ENCODE measurements around the gene RFLNA.
"Not testable (repeated sequence)": the region's sequence is repeated elsewhere in the genome, so short reads cannot be mapped to it uniquely, and the experiment has no call there.

RFLNA gene

DNA sequence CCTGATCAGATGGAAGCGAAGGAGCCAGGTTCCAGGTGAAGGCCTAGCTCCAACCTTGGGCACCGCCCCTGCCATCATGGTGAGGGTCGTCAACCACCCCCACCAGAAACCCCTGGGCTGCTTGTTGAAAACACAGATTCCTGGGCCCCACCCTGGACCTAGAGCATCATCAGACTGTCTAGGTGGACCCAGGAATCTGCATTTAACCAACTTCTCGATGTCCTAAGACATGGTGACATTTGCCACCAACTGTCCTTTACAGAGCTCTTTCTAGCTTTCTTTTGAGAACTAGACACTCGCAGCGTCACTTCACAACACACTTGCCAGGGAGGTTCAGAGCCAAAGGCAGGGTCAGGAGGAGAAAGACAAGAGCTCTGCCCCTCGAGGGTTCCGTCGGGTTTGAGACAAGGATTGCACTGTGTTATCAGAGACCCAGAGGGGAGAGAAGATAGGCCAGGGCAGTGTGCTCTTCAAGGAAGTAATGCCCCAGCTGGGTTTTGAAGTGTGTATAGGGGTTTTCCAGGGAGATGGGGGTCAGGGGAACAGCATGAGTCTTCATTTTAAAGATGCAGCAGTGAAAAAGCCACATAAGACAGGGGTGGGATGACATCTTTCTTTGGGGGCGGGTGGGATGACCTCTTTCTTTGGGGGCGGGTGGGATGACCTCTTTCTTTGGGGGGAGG, 24.6 kb downstream of the RFLNA start:
- no peak for DNase-seq (ENCODE audit: low spot score)

GRCh38 chr12:124321040-124321481, 26.2 kb downstream of the RFLNA start:
- DNase-seq (ENCODE audit: low spot score): peak; percentile 88

GRCh38 chr12:124321556-124322270, 26.8 kb downstream of the RFLNA start:
- no peak for DNase-seq (ENCODE audit: low spot score)

DNA sequence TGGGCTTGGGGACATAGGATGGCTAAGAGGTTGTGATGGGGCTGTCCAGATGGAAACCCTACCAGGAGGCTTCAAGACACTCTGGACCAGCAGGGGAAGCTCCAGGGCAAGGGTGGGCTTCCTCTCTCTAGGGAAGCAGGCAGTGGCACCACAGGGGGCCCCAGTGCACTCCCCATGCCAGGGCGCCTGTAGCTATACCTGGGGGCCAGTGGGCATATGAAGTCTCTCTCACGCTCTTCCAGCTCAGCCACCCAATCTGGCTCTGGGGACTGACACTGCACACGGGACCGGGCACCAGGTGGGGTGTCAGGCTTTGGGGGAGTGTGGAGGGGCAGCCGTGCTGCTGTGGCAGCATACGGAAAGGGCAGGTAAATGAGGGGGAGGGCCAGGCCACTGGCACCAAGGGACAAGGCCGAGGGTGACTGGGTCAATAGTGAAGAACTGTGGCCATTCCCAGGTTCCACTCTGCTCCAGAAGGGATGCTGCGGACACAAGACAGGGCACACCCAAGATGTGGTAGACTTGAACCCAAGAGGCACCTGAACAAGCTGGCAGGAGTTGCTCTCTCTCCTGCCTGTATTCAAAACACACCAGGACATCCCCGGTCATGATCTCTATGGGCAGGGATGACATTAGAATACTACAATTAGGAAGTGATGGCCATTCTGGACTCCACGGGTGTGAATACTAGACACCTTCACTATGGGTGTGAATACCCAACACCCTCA, 27.5 kb downstream of the RFLNA start:
- DNase-seq (ENCODE audit: low spot score): no peak

DNA sequence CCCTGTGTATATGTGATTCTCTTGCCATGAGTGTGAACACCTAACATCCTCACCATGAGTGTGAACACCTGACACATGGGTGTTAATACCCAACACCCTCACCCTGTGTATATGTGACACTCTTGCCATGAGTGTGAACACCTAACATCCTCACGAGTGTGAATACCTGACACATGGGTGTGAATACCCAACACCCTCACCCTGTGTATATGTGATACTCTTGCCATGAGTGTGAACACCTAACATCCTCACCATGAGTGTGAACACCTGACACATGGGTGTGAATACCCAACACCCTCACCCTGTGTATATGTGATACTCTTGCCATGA, 28.1 kb downstream of the RFLNA start:
- not testable (repeated sequence) for DNase-seq (ENCODE audit: low spot score)

- DNase-seq (ENCODE audit: low spot score): no peak
Measured at GRCh38 chr12:124323771-124324530, 29.1 kb downstream of the RFLNA start.

DNA sequence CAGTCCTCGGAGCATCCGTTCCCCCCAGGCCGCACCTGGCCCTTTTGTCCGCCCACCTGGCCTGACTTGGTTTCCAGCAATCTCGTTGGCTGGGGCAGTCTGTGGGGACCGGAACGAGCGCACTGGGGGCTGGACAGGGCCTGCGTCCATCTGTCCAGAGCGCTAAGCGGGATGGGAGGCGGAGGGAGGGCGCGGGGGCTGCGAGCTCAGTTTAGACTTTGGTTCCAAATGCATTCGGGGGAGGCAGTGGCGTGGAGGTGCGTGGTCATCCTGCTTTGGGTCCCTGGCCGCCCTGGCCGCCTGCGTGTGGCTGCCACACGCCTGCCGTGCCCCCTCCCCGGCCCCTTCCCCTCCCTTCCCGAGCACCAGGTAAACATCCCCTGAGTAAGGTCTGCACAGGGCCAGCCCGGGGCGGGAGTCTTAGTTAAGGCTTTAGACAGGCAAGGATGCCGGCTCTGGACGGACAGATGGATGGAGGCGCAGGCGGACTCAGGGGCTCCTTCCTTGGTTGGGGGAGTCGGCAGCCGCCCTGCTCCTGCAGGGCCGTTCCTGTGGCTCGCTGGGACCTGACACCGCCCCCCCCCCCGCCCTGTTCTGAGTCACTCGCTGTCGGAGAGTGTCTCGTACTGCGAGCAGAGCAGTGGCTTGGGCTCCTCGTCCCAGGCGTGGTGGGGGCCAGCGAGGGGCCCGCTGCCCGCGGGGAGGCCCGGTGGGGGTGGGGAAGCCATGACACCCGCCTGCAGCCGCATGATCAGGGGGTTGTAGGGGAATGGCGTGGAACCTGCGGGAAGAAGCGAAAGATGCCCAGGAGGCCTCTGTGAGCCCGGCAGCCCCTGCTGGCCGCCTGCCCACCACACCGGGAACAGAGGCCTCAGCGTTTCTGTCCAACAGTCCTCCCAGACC, 30.2 kb downstream of the RFLNA start:
- no peak for DNase-seq (ENCODE audit: low spot score)

DNA sequence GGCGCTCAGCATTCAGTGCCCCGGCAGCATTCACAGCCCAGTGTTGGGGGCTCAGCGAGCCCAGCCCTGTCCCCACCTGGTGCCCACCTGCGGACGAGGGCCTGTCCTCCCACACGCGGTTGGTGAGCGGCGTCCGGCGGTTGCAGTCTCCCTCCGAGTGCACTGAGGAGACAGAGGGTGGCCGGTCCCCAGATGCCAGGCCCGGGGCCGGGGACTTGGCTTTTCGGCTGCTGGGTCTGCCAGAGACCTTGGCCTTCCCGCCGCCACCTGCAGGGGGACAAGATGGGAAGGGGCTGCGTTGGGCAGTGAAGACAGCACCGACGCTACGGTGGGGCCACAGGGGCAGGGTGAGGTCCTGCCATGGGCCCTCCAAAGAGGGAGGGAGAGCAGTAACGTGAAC, 31.2 kb downstream of the RFLNA start:
- no peak for DNase-seq (ENCODE audit: low spot score)

GRCh38 chr12:124326871-124327270, 32.0 kb downstream of the RFLNA start:
- DNase-seq (ENCODE audit: low spot score): no peak

DNA sequence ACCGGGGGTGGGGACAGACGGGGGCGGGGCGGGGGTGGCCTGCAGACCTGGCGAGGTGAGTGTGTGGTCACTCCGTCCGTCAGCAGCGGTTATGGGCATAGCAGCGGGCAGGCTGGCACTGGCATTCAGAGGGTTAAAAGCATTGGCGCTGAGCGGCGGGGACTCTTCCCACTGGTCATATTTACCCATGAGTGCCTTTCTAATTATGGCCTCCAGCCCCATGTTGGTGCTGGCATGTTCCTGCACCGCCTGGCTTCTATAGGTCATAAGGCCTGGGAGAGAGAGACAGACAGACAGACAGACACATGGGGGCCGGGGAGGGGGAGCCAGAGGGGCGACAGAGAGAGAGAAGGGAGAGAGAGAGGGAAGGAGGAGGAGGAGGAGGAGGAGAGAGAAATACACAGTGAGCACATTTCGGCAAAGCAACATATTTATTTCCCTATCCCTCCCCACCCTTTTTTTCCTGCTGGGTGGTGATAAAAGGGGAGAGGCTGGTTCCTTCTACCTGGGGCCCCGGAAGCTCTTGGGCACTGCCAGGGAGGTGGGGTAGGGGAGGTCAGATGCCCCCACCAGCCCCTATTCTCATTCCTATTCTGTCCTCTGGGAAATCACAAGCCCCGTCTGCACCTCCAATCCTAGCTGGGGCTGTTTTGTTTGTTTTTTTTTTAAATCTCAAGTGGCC, 32.6 kb downstream of the RFLNA start:
- no peak for DNase-seq (ENCODE audit: low spot score)

DNA sequence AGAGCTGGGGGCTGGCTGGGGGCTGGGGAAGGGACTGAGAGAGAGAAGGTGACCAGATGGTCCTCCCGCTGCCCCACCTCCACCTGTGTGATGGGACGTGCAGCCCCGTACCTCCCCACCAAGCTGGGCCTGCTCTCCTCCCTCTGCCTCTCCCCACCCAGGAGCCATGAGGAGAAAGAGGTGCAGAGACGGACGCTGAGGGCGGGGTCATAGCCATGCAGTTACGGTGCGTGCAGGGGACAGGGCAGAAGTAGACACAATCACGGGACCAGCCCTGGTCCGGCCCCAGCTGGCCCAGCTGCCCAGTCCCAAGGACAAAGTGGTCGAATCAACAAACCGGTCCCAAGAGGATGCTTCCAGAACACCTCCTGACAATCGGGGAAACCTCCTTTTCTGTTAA, 33.2 kb downstream of the RFLNA start:
- DNase-seq (ENCODE audit: low spot score): no peak

DNA sequence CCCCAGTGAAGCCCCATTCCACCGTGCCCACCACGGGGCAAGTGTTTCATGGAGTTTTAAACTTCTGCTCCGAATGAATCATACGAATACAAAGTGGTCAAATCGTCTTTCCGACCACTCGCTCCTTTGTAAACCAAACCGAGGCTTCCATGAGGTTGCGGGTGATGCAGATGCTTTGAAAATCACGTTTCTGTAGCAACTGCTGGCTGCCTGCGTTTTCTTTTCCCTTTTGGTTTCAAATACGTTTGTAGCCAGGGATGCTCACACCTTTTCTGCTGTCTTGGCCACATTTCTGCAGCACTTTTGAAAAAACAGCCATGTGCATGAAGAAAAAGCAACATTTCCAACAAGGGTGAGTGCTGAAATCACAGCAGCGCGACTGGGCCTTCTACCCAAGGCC, 33.7 kb downstream of the RFLNA start:
- DNase-seq (ENCODE audit: low spot score): no peak

- peak; percentile 69 for DNase-seq (ENCODE audit: low spot score)
Measured at GRCh38 chr12:124332058-124332672, 37.3 kb downstream of the RFLNA start.

DNA sequence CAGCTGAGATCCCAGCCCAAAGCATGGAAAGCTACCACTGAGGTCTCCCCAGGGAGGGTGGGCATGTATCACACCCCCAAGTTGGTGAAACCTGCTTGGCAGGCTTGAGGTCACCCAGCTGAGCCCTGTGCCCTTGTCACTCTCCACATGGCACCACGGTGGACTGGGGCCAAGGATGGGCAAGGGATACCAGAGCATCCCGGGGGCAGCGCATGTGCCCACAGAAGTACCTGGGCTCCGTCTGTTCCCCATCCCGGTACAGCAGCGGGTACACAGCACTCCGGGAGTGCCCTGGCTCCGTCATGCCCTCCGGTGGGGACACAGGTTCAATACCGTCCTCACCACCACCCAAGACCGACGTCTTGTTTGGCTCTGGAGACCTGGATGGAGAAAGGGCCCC, 38.0 kb downstream of the RFLNA start:
- DNase-seq (ENCODE audit: low spot score): no peak

DNA sequence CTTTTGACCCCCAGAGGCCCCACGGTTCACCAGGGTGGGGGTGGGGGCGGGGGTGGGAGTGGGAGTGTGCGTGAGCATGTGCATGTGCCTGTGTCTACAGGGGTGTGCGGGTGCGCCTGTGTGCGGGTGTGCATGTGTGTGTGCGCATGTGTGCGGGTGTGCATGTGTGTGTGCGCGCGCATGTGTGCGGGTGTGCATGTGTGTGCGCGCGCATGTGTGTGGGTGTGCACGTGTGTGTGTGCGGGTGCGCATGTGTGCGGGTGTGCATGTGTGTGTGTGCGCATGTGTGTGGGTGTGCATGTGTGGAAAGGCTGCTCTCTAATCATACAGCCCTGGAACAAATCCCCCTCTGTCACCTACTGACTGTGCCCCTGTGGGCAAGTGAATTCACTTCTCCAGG, 38.8 kb downstream of the RFLNA start:
- no peak for DNase-seq (ENCODE audit: low spot score)

GRCh38 chr12:124334266-124334665, 39.4 kb downstream of the RFLNA start:
- no peak for DNase-seq (ENCODE audit: low spot score)

DNA sequence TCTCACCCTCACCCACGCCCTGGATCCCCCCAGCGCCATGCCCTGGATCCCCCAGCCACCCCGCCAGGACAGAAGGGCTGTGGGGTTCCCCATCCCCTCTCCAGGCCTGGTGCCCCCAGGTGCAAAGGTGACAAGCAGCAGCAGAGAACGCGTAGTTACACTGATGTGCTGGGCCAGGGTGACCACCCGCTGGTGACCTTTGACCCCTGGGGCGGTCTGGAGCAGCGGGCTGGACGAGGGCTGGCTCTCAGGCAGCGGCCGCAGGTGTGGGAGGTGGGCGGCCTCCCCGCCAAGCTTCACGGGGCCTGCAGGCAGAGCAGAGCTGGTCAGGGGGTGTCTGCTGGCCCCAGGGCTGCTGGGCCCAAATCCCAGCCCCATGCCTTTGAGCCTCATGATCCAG, 40.1 kb downstream of the RFLNA start:
- no peak for DNase-seq (ENCODE audit: low spot score)

DNA sequence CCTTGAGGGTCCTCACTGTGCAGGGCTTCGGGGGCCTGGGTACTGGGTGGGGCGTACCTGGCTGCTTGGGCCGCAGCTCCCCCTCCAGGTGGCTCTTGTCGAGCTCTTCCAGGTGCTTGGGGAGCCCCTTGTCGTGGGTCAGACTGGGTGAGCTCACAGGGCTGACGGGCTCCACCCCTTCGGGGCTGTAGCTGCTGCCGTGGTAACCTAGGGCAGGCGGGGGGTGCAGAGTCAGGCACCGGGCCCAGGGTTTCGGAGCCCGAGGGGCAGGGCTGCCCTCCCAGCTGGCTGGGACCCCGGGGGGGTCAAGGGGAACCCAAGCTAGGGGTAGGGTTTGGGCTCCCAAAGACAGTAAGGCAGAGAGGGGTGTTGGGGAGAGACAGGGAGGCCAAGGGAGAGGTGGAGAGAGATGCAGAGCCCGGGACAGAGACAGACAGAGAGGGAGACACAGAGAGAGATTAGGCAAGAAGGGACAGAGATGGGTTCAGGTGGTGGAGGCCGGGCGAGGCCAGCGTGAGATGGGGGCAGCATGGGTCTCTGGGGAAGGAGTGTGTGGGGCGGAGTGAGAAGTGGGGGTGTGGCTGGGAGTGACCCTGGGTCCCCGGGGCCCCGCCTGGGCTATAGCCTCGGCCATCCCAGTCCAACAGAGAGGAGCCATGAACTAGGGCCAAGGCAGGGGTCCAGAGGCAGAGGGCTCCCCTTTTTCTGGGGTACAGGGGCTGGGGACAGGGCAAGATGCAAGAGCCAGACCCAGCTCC, 40.7 kb downstream of the RFLNA start:
- DNase-seq (ENCODE audit: low spot score): no peak

DNA sequence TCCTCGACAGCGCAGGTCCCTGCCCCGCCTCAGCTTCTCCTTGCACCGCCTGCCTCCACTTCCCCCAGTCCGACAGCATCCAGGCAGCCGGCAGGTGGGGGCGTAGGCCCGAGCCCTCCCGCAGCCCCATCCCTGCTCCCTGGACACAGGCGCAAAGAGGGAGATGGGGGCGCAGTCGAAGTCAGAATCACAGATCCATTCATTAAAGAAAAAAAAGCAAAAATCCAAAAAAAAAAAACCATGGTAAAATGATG, 41.2 kb downstream of the RFLNA start:
- DNase-seq (ENCODE audit: low spot score): no peak

Data from D341Med (cell line).